MV-4-11 (cell line): ENCODE results near the gene MICAL3.
"Not testable (repeated sequence)": the region's sequence is repeated elsewhere in the genome, so short reads cannot be mapped to it uniquely, and the experiment has no call there.

Source experiments
- DNase-seq: peaks from one replicate; lab custom pipeline; 2025; lab: John Stamatoyannopoulos, UW

Gene MICAL3

GRCh38 chr22:17884893-17885292, 139.5 kb downstream of the MICAL3 start:
- DNase-seq, result no peak

GRCh38 chr22:17884084-17884483, 140.3 kb downstream of the MICAL3 start:
- DNase-seq, result no peak

DNA sequence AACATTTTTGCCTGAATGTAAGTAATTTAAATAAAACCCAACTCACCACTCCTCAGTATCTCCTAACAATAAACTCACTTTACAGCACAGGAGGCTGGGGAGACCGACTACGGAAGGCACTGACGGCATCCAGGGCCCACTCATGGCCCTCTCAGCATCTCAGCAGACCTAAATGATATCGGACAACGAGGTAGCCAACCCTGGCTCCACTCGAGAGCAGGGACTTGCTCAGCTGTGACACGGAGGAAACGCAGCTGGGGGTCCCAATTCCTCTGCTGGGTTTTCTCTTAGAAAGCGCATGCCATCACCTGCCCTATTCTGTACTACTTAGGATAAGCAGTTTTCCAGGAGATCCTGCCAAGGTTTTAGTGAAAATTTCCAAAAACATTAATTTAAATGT, 141.0 kb downstream of the MICAL3 start:
- DNase-seq, result no peak

- no peak for DNase-seq
These were observed 141.6 kb downstream of the MICAL3 start for GRCh38 chr22:17882727-17883126.

DNA sequence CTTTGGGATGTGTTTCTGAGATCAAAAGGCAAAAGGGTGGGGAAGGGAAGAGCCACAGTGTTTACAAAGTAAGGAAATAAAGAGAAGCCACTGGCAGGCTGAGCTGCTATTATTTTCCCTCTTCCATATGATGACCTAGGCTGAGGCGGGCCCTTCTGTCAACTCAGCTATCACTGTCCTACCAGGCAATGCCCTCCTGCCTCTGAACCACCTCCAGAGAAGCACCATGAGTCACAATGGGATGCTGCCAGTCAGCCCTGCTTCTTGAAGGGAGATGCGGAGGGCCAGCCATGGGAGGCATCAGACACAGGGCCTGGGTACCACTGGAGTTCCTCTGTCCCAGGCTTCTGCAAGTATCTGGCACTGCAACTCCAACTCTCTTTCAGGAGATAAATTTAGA, 142.2 kb downstream of the MICAL3 start:
- no peak for DNase-seq

GRCh38 chr22:17881366-17881765, 143.0 kb downstream of the MICAL3 start:
- DNase-seq, result no peak

GRCh38 chr22:17880468-17880867, 143.9 kb downstream of the MICAL3 start:
- DNase-seq, result no peak

GRCh38 chr22:17880020-17880419, 144.3 kb downstream of the MICAL3 start:
- no peak for DNase-seq

- DNase-seq, result no peak
These were observed 145.4 kb downstream of the MICAL3 start for GRCh38 chr22:17878941-17879340.

DNA sequence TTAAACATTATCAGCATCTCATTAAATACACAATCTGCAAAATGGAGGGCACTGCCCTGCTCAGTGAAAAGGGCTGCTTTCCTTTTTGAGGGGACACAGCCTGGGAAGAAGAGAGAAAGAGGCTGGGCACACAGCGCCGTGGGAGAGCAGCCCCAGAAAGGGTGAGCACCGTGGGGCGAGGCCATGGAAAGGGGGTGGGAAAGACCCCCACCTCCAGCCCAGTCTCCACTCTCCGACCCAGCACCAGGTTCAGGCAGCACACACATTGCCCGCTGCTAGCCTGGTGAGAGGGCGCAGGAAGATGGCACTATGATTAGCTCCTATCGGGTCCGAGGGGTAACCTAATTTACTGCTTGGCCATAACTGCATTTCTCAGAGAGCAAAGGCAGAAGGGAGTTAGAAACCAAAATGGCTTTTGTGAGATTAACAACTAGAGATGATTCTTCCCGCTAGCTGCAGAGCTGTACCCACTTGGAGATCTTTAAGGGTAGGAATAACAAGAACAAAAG, 146.1 kb downstream of the MICAL3 start:
- DNase-seq, result no peak

DNA sequence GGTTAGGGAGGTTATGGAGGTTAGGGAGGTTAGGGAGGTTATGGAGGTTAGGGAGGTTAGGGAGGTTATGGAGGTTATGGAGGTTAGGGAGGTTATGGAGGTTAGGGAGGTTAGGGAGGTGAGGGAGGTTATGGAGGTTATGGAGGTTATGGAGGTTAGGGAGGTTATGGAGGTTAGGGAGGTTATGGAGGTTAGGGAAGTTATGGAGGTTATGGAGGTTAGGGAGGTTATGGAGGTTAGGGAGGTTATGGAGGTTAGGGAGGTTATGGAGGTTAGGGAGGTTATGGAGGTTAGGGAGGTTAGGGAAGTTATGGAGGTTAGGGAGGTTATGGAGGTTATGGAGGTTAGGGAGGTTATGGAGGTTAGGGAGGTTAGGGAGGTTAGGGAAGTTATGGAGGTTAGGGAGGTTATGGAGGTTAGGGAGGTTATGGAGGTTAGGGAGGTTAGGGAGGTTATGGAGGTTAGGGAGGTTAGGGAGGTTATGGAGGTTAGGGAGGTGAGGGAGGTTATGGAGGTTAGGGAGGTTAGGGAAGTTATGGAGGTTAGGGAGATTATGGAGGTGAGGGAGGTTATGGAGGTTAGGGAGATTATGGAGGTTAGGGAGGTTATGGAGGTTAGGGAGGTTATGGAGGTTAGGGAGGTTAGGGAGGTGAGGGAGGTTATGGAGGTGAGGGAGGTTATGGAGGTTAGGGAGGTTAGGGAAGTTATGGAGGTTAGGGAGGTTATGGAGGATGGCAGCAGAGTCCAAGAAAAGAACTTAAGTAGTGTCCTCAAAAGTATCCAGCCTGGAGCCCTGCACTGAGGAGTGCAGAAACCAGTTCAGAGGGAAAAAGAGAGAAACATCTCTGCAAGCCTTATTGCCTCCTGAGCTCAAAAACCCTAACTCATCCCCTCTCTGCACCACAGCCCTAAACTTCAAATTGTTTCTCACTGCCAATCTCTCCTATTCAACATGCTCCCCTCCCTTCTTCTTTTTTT, 147.2 kb downstream of the MICAL3 start:
- DNase-seq, result not testable (repeated sequence)

DNA sequence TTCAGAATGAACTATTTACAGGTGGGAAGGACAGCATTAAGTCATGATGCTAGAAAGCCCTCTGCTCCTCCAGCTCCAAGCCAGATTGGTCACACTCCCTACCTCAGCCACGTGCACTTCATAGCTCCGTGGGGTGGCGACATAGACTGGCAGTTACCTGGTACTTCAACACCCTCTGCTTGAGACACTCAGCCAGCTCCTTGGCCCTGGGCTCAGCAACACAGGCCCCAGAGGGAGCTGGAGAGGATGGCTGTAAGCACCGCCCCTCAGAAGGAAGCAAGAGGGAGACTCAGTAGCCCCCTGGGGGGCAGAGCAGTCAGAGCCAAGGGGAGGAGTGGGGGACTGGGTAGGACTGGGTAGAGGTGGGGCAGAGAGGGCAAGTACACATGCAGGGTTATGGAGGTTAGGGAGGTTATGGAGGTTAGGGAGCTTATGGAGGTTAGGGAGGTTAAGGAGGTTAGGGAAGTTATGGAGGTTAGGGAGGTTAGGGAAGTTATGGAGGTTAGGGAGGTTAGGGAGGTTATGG, 148.0 kb downstream of the MICAL3 start:
- DNase-seq, result no peak

- DNase-seq, result no peak
These were observed 148.7 kb downstream of the MICAL3 start for GRCh38 chr22:17875631-17876030.

- no peak for DNase-seq
These were observed 149.2 kb downstream of the MICAL3 start for GRCh38 chr22:17875156-17875555.

- no peak for DNase-seq
These were observed 150.0 kb downstream of the MICAL3 start for GRCh38 chr22:17874231-17874905.

DNA sequence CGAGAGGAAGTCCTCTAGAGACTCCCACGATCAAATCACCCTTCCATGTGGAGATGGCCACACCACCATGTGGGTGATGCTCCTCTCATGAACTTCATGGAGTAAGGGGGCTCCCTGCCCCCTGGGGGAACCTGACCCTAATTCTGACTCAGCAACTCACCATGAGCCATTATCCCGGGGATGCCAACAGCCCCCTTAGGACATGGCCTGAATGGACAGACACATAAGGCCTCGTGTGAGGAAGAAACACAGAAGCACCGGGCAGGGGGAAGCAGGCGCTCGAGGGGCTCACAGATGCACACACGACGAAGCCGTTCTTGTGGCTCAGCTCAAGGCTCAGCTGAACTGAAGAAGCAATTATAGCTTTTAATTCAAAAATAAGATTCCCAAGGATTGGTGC, 150.6 kb downstream of the MICAL3 start:
- no peak for DNase-seq

DNA sequence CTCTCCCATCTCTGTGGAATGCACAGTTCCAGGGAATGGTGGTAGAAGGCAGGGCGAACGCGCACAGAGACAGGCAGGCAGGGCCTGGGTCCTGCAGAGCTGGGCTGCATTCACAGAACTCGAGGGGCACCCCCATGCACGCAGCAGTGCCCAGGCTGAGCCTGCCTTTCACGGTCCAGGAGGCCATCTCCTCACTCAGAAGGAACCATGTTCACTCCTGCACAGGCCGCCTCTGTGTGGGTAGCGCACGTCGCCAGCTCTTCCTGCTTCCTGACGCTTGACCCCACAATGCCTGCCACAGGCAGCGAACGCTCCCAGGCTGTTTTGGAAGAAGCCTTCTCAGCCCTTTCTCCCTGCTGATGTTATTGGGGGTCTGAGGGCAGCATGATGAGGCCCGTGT, 151.2 kb downstream of the MICAL3 start:
- DNase-seq, result no peak

DNA sequence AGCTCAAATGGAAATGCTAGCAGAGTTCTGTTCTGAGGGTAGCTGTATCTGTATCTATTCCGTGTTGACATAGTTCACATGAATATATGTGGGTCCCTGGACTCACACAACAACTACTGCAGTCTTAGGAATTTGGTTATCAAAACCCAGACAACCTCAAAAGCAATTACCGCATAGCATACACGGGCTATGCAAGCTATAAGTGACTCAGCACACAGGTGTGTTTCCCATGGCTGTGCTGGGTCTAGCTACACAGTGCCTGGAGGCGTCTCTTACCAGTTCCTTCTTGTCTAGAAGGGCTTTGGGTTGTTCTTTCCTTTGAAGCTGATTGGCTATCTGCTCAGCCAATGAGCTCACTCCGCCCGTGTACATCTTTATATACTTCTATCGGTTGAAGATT, 151.9 kb downstream of the MICAL3 start:
- DNase-seq, result no peak

GRCh38 chr22:17871726-17872458, 152.5 kb downstream of the MICAL3 start:
- no peak for DNase-seq

DNA sequence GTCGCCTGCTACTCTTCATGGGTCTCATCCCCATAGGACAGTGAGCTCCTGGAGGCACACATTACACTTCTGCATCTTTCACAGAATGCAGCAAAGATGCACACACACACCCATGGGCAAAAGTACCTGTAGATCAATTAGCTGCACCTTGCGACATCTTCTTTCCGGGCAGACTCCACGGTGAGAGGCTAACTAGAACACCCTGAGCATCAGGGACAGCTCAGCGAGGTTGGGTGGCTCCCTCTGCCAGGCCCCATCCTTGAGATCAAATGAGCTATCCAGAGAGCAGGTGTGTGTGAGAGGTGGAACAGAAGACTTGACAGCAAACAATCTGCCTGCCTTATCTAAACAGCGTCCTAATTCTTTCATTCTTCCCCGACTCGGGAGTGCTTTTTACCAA, 154.0 kb downstream of the MICAL3 start:
- no peak for DNase-seq

GRCh38 chr22:17869285-17870096, 154.9 kb downstream of the MICAL3 start:
- DNase-seq, result no peak
